HG03457 (cell line): ENCODE results near the gene CSF3.

Experiments used
- ATAC-seq: cut with Tn5 transposase; IDR thresholded peaks from one replicate; pipeline ENCODE4 v1.9.1; 2021; ENCODE audit warnings: moderate number of reproducible peaks; ENCODE audit not compliant: unreplicated experiment

The CSF3 gene

GRCh38 chr17:40022961-40023541, 7.8 kb downstream of the CSF3 start:
- ATAC-seq, result no peak

GRCh38 chr17:40023590-40024292, 8.5 kb downstream of the CSF3 start:
- no peak for ATAC-seq

- no peak for ATAC-seq
Measured at GRCh38 chr17:40024901-40025300, 9.7 kb downstream of the CSF3 start.

GRCh38 chr17:40025559-40025958, 10.3 kb downstream of the CSF3 start:
- no peak for ATAC-seq

- no peak for ATAC-seq
Measured at GRCh38 chr17:40025991-40026815, 11.0 kb downstream of the CSF3 start.

GRCh38 chr17:40026816-40027613, 11.8 kb downstream of the CSF3 start:
- ATAC-seq, result no peak

- no peak for ATAC-seq
Measured at GRCh38 chr17:40027614-40028012, 12.4 kb downstream of the CSF3 start.

GRCh38 chr17:40028595-40028994, 13.4 kb downstream of the CSF3 start:
- ATAC-seq, result no peak

- no peak for ATAC-seq
Measured at GRCh38 chr17:40031706-40032105, 16.5 kb downstream of the CSF3 start.

- no peak for ATAC-seq
Measured at GRCh38 chr17:40032322-40033320, 17.4 kb downstream of the CSF3 start.

GRCh38 chr17:40033339-40033738, 18.1 kb downstream of the CSF3 start:
- ATAC-seq, result no peak

- no peak for ATAC-seq
Measured at GRCh38 chr17:40034426-40035161, 19.4 kb downstream of the CSF3 start.

- no peak for ATAC-seq
Measured at GRCh38 chr17:40035162-40035559, 19.9 kb downstream of the CSF3 start.

GRCh38 chr17:40038882-40039513, 23.8 kb downstream of the CSF3 start:
- no peak for ATAC-seq

GRCh38 chr17:40041196-40041595, 26.0 kb downstream of the CSF3 start:
- ATAC-seq, result no peak

GRCh38 chr17:40056379-40057015, 41.3 kb downstream of the CSF3 start:
- no peak for ATAC-seq

- ATAC-seq, result no peak
Measured at GRCh38 chr17:40058186-40058784, 43.0 kb downstream of the CSF3 start.

- no peak for ATAC-seq
Measured at GRCh38 chr17:40058865-40059264, 43.6 kb downstream of the CSF3 start.
